DMS 273 (cell line): ENCODE measurements around the gene PPP4C.

Experiments used
- DNase-seq: peaks from one replicate; lab custom pipeline; 2025; ENCODE audit not compliant: unreplicated experiment; lab: John Stamatoyannopoulos, UW

PPP4C gene

GRCh38 chr16:30054959-30055553, 20.7 kb upstream of the PPP4C start:
- peak; percentile 68 for DNase-seq

- DNase-seq, result no peak
Observed at GRCh38 chr16:30060346-30060745, 15.4 kb upstream of the PPP4C start.

- no peak for DNase-seq
Observed at GRCh38 chr16:30060836-30061554, 14.8 kb upstream of the PPP4C start.

GRCh38 chr16:30063278-30063892, 12.4 kb upstream of the PPP4C start:
- no peak for DNase-seq

- peak; percentile 88 for DNase-seq
Observed at GRCh38 chr16:30063893-30064728, 11.7 kb upstream of the PPP4C start.

GRCh38 chr16:30064729-30065101, 11.1 kb upstream of the PPP4C start:
- DNase-seq, result no peak

- DNase-seq, result peak; percentile 99
Observed at GRCh38 chr16:30065102-30065942, 10.5 kb upstream of the PPP4C start, which contains the start of gene ALDOA. Gene ALDOA (plus strand): TSS chr16:30065760. CDS start chr16:30066898, 1,138 bp downstream.

- peak; percentile 70 for DNase-seq
Observed at GRCh38 chr16:30065943-30066760, 9.6 kb upstream of the PPP4C start.

- peak; percentile 70 for DNase-seq
Observed at GRCh38 chr16:30066761-30067583, 8.8 kb upstream of the PPP4C start.

- no peak for DNase-seq
Observed at GRCh38 chr16:30067584-30067916, 8.2 kb upstream of the PPP4C start.

GRCh38 chr16:30068333-30068732, 7.5 kb upstream of the PPP4C start:
- no peak for DNase-seq

- peak; percentile 63 for DNase-seq
Observed at GRCh38 chr16:30068750-30069610, 6.8 kb upstream of the PPP4C start.

- DNase-seq, result no peak
Observed at GRCh38 chr16:30069611-30070462, 6.0 kb upstream of the PPP4C start.

GRCh38 chr16:30070490-30070889, 5.3 kb upstream of the PPP4C start:
- DNase-seq, result no peak

GRCh38 chr16:30076276-30076791, 540 bp downstream of the PPP4C start:
- no peak for DNase-seq

- no peak for DNase-seq
Observed at GRCh38 chr16:30077656-30078055, 1.9 kb downstream of the PPP4C start.

- DNase-seq, result no peak
Observed at GRCh38 chr16:30078744-30079143, 3.0 kb downstream of the PPP4C start.
